ENCODE data around the gene GLYAT.

DNA sequence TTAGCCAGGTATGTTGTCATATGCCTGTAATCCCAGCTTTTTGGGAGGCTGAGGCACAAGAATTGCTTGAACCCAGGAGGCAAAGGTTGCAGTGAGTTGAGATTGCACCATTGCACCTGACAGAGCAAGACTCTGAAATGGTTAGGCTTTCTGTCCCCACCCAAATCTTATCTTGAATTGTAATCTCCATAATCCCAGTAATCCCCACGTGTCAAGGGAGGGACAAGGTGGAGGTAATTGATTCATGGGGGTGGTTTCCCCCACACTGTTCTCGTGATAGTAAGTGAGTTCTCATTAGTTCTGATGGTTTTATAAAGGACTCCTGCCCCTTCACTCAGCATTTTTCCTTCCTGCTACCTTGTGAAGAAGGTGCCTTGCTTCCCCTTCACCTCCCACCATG, 37.6 kb upstream of the GLYAT start:
- no peak for TF ChIP-seq POLR2A (IDR thresholded peaks at IDR 0.05)
- TF ChIP-seq, protein P1, sequence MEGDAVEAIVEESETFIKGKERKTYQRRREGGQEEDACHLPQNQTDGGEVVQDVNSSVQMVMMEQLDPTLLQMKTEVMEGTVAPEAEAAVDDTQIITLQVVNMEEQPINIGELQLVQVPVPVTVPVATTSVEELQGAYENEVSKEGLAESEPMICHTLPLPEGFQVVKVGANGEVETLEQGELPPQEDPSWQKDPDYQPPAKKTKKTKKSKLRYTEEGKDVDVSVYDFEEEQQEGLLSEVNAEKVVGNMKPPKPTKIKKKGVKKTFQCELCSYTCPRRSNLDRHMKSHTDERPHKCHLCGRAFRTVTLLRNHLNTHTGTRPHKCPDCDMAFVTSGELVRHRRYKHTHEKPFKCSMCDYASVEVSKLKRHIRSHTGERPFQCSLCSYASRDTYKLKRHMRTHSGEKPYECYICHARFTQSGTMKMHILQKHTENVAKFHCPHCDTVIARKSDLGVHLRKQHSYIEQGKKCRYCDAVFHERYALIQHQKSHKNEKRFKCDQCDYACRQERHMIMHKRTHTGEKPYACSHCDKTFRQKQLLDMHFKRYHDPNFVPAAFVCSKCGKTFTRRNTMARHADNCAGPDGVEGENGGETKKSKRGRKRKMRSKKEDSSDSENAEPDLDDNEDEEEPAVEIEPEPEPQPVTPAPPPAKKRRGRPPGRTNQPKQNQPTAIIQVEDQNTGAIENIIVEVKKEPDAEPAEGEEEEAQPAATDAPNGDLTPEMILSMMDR (IDR thresholded peaks at IDR 0.05): no peak

Measured in right lobe of liver (tissue), 4 donors.